ENCODE data around the gene PAPSS1.

GRCh38 chr4:107586371-107586770 is 133.7 kb downstream of the PAPSS1 start:
- no peak for TF ChIP-seq CTCF (IDR thresholded peaks at IDR 0.05; ENCODE audit: poor library complexity, severe bottlenecking)
- TF ChIP-seq TAF1 (IDR thresholded peaks at IDR 0.05; ENCODE audit: low read depth): no peak
- TF ChIP-seq, protein P1, sequence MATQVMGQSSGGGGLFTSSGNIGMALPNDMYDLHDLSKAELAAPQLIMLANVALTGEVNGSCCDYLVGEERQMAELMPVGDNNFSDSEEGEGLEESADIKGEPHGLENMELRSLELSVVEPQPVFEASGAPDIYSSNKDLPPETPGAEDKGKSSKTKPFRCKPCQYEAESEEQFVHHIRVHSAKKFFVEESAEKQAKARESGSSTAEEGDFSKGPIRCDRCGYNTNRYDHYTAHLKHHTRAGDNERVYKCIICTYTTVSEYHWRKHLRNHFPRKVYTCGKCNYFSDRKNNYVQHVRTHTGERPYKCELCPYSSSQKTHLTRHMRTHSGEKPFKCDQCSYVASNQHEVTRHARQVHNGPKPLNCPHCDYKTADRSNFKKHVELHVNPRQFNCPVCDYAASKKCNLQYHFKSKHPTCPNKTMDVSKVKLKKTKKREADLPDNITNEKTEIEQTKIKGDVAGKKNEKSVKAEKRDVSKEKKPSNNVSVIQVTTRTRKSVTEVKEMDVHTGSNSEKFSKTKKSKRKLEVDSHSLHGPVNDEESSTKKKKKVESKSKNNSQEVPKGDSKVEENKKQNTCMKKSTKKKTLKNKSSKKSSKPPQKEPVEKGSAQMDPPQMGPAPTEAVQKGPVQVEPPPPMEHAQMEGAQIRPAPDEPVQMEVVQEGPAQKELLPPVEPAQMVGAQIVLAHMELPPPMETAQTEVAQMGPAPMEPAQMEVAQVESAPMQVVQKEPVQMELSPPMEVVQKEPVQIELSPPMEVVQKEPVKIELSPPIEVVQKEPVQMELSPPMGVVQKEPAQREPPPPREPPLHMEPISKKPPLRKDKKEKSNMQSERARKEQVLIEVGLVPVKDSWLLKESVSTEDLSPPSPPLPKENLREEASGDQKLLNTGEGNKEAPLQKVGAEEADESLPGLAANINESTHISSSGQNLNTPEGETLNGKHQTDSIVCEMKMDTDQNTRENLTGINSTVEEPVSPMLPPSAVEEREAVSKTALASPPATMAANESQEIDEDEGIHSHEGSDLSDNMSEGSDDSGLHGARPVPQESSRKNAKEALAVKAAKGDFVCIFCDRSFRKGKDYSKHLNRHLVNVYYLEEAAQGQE (IDR thresholded peaks at IDR 0.05; ENCODE audit: borderline replicate concordance): no peak

All from neural cell (in vitro differentiated cells).